ENCODE results near the gene NIBAN1. TPM values are rescaled to one million over a fixed set of nuclear protein-coding genes. Genes with fewer than 3 reads are reported as not detected.

Gene NIBAN1
- total RNA-seq = 23.0 and 25.4 TPM in 2 replicates

GRCh38 chr1:184974056-184974836 is at the start of gene NIBAN1:
Gene NIBAN1 (minus strand): TSS chr1:184974508. CDS start chr1:184974356, 152 bp downstream.

Other genes starting within 250 kb of the NIBAN1 start
- 25.9 and 31.7 TPM in 2 replicates for gene EDEM3, start 219.7 kb downstream of the NIBAN1 start, total RNA-seq
- gene RNF2, start 71.0 kb upstream of the NIBAN1 start, total RNA-seq = 11.0 and 14.7 TPM in 2 replicates
- gene TRMT1L, start 182.4 kb upstream of the NIBAN1 start, total RNA-seq = 13.3 and 13.8 TPM in 2 replicates
- gene SWT1, start 182.7 kb upstream of the NIBAN1 start, total RNA-seq = 2.3 and 4.3 TPM in 2 replicates